ENCODE results near the gene CNKSR3.

GRCh38 chr6:154384191-154384590, 126.3 kb downstream of the CNKSR3 start:
- TF ChIP-seq, protein P1, sequence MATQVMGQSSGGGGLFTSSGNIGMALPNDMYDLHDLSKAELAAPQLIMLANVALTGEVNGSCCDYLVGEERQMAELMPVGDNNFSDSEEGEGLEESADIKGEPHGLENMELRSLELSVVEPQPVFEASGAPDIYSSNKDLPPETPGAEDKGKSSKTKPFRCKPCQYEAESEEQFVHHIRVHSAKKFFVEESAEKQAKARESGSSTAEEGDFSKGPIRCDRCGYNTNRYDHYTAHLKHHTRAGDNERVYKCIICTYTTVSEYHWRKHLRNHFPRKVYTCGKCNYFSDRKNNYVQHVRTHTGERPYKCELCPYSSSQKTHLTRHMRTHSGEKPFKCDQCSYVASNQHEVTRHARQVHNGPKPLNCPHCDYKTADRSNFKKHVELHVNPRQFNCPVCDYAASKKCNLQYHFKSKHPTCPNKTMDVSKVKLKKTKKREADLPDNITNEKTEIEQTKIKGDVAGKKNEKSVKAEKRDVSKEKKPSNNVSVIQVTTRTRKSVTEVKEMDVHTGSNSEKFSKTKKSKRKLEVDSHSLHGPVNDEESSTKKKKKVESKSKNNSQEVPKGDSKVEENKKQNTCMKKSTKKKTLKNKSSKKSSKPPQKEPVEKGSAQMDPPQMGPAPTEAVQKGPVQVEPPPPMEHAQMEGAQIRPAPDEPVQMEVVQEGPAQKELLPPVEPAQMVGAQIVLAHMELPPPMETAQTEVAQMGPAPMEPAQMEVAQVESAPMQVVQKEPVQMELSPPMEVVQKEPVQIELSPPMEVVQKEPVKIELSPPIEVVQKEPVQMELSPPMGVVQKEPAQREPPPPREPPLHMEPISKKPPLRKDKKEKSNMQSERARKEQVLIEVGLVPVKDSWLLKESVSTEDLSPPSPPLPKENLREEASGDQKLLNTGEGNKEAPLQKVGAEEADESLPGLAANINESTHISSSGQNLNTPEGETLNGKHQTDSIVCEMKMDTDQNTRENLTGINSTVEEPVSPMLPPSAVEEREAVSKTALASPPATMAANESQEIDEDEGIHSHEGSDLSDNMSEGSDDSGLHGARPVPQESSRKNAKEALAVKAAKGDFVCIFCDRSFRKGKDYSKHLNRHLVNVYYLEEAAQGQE (IDR thresholded peaks at IDR 0.05; ENCODE audit: insufficient read depth in 1 of 2, low read depth in 2 of 2, low read length in 2 of 2): no peak
- TF ChIP-seq POLR2AphosphoS5 (IDR thresholded peaks at IDR 0.05; ENCODE audit: low read depth, low read length) (no peak), TAF1 (IDR thresholded peaks at IDR 0.05; ENCODE audit: borderline replicate concordance, insufficient read depth, low read length) (no peak), SIN3A (IDR thresholded peaks at IDR 0.05; ENCODE audit: borderline replicate concordance, insufficient read depth, low read length) (no peak), FOXP2 (optimal IDR thresholded peaks at IDR 0.05; ENCODE audit: borderline replicate concordance, extremely low read depth, extremely low read length, insufficient read depth) (no peak)

All from PFSK-1 (cell line).